ENCODE measurements around the gene ADAM19.

Gene ADAM19

DNA sequence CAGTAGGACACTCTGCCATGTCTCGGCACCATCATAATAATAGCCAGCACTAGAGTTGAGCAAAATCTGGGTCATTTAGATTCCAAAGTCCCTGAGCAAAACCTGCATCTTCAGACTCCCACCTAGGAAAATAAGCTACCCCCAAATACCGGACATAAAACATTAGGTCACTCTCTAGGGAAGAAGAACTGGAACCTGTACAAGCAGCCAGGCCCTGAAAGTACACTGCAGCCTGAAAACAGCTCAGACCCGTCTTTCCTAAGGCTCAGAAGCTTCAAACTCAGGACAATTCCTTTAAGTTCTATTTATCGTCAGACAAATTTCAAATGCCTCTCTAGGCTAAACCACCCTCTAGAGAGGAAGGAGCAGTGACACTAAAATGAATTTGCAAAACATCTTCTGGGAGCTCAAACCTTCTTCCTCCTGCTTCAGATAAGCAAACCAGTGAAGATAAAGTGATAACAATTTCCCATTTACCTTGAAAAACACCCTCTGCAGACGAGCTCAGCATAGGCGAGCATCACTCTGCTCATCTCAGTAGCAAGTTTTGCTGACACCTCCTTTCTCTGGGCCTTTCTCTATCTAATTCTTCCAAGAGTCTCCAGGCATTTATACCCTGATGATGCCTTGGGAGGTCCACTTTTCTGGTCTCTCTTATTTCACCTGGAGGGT lies 34.0 kb downstream of the ADAM19 start:
- DNase-seq: no peak

DNA sequence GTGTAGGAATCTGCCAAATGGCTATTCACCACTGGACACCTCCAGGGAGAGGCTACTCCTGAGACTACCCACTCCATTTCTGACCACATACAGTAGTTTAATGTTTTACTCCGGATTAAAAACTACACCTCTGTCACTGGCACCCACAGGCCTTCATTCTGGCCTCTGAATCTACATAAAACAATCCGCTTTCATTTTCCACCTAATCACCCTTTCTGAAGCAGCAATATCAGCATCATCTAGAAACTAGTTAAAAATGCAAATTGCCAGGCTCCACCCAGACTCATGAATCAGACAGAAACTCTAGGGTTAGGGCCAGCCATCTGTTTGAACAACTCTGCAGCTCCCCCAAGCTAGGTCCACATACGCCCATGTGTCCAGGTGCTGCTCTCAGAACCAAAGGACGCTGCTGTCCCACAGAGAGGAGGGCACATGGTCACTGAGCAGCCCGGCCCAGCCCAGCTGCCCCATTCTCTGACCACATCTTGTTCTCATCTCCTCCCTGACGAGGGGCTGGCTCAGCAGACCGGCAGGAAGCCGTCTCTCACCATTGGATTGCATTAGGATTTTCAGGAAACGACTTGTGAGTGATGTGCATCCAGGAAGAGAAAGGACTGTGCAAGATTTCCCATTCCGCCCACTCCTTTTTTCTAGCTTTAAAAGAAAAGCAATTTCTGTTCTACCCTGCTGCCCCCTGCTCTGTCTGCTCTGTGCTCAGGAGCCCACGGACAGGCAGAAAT lies 34.7 kb downstream of the ADAM19 start:
- peak; percentile 82 for DNase-seq

DNA sequence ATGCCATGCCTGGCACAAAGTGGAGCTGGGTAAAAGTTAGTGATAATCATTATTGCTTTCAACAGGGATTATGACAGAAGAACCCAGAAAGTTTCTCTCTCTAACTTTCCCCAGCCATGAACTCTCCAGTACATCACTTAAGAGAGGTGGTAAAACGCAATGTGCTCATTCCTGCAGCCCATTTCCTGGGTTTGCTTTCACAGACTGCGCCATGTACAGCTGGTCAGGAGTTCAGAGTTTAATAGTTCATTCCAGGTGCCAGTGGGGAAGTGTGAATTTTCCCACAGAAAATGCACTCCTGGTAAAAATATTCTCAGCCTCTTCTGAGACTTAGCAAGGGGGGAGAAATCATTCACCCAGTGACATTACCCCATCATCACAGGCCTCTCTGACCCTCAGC lies 35.5 kb downstream of the ADAM19 start:
- no peak for DNase-seq

DNA sequence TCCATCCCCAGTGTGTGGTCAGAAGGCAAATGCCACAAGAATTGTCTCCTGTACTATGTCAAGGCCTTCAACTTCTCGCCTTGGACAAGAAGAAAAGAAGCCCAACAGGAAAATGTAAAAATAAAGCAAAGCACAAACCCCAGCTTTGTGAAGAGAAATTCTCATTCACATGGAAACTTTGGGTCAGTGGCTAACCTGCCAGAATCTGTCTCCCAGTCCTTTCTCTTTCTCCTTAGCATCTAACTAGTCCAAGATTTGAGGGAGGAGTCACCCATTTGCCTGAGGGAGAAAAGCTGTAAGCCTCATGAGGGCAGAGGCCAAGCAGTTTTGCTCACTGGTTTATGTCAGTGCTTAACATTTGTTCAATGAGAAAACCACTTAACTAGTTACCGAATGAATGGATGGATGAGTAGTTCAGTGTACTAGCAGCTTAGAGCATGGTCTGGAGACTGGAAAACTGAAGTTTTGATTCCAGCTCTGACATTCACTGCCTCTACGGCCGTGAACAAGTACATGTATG lies 36.0 kb downstream of the ADAM19 start:
- DNase-seq: no peak

DNA sequence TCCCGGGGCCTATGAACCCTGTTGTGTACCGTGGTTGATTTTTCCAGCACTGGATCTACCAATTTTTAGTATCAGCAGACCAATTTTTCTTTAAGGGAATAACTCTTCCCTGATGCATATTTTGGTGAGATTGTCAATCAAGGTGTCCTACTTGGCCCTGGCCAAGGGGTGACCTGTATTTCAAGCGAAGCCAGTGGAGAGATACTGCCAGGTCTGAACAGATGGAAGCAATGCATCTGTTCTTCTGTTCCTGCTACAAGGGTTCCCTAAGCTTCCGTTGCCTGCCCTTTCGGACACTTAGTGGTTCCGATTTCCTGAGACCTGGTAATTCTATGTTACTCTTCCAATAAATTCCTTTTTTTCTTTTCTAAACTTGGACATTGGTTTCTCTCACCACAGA lies 37.3 kb downstream of the ADAM19 start:
- DNase-seq: no peak

DNA sequence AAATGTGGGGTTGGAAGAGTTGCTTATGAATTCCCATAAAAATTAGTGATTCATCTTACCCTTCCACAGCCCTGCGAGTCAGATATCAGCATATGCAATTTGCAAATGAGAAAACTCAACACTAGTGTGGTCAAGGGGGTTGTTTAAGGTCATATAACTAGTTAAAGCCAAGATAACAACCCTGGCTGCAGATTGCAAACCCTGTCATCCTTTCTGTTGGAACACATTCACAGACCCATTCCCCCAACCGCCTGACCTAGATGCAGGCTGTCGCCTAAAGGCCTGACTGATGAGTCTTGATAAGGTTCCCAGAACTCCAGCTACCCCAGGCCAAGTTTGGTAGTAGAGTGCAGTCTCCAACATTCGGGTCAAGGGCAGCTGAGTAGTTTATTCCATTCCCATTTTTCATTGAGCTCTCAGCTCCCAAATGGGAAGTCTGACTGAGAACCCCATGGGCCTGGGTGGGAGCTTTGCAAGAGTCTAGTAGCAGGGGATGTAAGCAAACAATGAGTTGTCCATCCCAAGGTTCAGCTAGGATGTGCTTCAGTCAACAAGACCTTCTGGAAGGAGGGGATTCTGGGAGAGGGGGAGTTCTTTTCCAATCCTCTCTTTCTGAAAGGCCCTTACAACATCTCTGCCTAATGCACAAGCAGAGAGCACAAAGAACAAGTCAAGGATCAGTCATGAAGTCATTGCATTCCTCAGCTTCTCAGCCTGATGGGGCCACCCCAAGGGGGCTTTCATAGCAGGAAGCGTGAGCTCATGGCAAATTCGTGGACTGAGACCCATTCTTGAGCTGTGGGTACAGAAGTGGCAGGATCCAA lies 40.3 kb downstream of the ADAM19 start:
- no peak for DNase-seq

DNA sequence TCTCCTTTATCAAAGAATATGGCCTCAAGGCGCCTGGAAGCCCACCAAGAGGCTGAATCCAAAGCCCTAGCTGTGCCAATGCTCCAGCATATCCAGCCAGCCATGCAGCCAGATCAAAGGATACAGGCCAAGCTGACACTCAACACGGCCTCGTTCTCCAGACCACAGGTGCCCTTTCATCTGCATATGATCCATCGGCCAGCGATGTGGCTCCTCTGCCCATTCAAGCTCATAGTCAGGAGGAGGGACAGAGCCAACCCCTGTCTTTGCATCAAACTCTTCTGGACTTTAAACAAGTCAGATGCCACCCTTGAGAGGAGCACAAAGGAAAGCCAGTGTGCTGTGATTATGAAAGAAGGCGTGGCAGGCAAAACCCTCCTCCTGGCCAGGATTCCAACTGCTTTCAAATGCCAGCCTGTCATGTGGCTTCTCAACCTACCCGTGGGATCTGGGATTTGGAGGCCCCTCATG lies 42.5 kb downstream of the ADAM19 start:
- DNase-seq: no peak

DNA sequence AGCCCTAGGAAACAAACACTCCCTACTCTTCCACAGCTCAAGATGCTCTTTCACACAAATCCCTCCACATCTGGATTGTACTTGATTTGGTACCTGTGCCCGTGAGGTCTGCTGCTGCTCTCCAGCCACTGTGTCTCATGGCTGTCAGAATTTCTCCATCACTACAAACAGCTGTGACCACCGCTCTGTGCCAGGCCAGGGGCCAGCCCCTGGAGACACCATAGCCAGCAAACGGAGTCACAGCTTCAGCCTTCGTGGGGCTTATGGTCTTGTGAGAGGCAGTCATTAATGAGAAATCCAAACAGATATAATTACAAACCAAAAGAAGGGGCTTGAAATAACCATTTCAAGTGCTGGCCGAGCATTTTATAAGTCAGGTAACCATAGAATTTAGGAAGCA lies 43.6 kb downstream of the ADAM19 start:
- DNase-seq: no peak

DNA sequence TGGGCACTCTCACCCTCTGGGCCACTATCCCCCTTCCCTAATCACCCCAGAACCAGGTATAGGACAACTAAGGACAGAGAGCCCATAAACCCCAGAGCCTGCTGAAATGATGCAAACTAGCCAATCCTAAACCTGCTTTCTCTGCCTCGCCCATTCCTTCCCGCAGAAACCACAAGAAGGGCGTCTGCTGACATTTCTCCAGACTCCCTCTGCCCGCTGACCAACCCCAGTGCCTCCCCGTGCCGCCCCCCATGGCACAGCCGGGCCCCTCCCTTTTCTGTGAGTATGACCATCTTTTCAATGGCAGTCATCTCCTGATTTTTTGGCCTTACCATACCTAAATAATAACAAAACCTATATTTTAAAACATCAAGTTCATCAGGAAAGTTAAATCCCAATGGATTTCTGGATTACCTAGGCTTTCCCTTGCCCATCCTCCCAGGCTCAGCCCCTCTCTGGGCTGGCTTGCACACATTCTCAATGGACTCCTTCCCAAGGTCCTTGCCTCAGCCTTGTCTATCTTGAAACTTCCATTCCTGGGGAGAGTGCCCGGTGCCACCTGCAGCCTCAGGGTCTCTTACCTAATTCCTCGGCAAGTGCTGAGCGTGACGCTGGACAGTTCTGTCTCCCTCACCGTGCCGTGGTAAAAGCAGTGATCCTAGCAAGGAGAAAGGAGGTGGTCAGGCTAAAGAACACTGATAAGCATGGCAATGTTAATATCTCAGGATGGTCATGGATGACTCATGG lies 45.2 kb downstream of the ADAM19 start:
- no peak for DNase-seq

DNA sequence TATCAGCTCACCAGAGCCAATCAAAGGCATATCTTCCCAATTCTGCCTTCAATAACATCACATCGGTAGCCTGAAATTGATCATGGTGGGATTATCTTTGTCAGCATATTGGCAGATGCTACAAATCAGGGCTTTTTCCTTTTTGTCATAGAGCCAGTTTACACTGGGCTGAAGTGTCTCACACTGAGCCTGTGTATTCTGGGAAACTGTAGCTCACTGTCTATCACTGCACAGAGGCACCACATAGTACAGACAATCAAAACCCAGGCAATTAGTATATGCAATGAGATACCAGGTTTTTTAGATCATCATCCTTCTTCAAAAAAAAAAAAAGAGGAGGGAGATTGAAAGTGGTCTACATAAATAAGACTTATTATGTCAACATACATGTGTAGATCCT lies 46.6 kb downstream of the ADAM19 start:
- no peak for DNase-seq

DNA sequence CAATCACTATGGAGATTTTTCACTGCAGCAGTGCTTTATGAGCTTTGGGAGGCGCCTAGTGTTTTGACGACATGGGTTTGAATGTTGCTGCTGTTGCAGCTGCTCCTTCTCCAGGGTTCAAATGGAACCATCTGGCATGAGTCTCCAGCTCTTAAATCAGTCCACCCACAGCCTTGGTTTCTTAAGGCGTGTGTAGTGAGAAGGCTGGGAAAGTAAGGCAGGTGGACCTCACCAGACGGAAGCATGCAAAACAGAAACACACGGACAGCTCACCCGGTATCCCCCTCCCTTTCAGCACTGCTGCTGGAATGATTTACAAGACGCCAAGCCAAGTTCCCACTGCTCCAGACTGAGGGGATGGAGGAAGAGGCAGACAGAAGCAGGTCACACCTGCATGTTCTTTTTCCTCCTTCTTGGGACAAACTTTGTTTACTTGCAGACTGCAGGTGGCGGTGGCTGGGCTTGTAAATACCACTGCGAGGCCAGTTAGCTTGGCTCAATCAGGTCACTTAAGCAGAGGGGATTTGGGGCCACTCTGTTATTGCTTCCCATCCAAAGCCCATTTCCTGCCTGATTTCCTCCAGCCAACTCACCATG lies 47.4 kb downstream of the ADAM19 start:
- peak; percentile 87 for DNase-seq

DNA sequence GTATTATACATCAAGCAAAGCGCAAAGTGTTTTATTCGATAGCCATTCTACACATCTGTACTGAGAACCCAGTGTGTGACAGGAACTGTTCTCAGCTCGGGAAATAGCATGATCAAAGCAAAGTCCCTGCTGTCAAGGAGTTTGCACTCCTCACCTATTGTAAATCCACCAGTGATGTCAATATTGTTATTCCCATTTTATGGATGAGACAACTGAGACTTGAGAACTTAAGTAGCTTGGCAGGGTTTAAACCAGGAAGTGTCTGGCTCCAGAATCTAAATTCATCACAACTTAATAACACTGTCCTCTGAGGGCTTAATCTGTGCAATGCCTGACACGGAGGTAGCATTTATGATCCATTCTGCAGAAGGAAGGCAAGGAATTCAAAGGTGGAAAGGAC lies 50.7 kb downstream of the ADAM19 start:
- no peak for DNase-seq

DNA sequence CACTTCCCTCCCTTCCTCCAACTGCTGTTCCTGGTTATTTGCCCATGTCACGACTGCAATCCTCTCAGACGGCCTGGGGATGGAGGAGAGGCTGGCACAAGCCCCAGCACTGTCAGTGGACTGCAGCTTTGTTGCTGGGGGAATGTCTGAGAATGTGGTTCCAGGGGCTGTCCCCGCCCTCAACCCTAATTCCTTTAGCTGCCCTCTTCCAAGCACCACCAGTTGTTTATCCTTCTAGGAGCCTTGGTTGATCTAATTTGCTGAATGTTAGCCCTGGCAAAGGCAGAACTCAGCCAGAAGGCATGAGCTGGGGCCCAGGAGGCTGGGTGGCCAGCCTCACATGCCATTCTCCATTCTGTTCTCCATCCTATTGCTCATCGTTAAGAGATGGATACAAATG lies 51.6 kb downstream of the ADAM19 start:
- DNase-seq: no peak

DNA sequence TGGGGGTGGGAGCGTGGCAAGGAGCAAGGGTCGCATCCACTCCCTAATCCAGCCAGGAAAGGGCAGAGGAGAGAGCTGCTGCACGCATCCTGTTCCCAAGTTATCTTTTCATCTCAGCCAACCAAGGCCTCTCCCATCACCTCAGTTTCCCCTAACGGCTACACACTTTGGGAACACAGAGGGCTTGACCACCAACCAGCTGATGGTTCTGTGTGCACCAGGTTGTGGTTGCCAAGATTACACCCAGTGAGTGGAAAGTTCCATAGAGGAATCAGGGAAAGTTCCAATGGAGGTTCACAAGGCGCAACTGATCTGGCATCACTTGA lies 53.9 kb downstream of the ADAM19 start:
- DNase-seq: no peak

DNA sequence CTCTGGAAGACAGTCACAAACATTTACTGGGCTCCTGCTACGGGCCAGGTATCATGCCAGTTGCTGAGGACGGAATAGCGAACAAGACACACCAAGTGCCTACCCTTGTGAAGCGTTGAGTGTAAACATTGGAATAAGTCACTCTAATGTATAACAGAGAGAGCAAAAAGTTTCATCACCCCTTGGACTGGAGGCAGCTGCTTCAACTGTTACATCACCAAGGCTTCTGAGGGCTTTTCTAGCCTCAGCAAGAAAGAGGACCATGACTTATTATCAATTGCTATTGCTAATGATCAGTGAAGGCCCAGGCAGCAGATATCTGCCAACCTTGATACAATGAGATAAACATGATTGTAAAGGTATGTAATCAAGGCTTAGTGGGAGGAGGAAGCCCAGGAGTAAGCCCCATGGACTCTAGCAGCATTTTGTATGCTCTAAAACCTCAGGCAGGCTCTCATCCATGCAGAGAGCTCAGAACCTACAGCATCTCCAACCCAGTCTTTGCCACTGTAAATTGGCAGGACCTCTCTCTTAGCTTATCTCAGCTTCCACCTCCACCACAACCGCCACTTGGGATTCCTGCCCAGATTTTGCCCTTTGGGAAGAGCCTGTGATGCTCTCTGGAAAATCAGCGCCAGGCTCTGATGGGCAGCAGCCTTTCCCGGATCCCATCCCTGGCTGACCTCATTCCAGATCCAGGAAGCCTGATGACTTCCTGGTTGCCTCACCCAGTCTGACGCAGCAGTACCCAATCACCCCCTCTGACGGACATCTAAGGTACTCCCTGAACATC lies 54.5 kb downstream of the ADAM19 start:
- DNase-seq: no peak

DNA sequence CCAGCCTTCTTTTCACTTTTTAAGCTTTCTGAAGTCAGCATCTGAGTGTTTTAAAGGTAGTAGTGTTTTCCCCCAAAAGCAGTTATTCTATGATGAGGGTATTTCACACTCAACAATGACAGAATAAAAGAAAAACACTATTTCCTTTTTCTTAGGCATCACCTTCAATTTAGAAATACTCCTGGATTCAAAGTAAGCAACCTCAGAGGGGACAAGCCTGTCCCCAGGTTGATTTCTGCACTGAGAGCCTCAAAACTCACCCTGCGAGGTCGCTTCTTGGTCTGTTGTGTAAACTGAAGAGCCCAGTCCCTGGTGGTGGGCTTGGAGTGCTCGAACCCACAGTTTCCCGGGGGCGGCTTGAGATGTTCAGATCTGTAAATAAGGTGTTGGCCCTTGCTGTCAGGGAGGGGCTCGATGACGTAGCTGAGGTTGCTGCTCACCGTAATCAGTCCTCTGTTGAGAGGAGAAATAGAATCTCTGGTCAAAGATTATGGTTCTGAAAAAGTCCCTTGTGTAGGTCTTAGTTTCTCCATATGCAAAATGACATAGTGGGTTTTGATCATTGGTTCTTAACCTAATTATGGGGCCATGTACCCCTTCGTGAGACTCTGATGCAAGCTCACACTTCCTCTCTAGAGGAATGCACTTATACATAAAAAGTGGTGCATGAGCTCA lies 55.9 kb downstream of the ADAM19 start:
- DNase-seq: no peak

DNA sequence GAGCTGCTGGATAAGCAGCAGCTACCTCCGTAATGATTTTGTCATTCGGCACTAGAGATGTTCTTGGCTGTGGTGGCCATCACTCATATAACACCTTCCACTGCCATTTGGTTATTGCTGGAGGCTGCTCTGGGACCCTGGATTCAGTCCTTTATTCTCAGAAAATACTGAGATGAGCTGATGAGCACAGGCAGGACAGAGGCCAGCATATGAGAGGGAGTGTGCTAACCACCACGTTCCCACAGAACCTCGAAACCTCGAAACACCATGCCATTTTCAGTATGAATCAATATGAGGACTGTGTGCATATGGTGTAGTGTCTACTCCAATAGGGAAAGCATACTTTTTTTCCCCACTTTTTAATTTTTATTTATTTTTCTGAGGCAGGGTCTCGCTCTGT lies 56.6 kb downstream of the ADAM19 start:
- no peak for DNase-seq

DNA sequence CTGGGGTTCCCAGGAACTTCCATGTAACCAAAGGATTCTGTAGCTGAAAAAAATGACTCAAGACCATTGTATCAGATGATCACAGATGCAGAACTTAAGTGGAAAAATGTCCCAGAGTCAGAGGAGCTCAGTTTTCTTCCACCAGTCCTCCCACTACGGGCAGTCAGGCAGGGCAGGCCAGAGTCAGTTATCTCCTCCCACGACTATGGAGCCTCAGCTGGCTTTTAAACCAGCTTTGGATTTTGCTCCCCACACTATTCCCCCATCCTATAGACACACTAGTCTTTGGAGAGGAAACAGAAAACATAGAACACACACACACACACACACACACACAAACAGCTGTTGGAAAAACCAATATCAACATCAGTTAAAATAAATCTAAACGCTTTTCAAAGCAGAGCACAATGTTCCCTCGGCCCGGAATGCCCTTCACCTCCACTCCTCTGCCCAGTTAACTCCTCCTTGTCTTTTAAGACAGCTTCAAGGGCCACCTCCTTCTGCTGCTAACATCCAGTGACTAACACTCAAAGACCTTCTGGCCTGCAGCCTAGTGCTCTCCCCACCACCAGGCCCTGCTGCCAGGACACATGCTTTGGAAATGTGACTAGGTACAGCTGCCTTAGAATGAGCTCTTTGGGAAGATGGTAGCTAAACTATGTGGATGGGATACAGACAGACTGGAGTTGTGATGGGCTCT lies 58.8 kb downstream of the ADAM19 start:
- DNase-seq: peak; percentile 58

DNA sequence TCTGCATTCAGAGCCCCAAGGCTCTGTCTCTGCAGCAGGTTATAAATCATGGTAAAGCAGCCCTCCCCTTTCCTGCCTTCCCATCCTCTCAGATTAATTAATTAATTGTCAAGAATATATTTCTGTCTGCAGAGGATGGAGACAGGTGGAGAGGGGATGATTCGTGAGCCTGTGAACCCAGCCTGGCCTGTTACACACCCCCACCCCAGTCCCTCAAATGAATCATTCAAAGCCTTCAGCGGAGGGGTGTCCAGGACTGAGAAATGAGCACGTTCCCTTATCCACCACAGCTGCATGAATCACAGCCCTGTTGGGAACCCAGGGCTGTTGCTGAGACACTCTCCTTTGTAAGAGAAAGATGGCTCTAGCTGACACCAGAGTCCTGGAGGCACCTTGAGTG lies 59.6 kb downstream of the ADAM19 start:
- DNase-seq: no peak

DNA sequence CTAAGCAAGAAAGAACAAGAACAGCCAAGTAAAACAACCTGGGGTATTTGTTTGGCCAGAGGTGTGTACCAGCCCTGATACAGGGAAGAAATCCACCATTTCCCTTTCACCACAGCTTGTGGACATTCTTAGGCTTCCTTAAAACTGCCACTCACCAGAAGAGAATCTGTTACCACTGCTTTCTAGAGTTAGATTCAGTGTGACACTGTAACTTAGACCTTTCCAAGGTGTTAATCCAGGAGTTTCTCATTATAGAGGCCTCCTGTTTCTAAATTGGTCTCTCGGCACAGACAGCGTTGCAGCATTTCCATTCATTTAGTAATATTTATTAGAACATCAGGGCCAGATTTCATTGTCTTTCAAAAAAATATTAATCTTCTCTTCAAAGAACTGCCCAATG lies 60.6 kb downstream of the ADAM19 start:
- DNase-seq: no peak

Data from right hindlimb (tissue), 1 donor.